GM21576 (cell line): ENCODE measurements around the gene ITGA2.

Experiments used
- ATAC-seq: cut with Tn5 transposase; IDR thresholded peaks from one replicate; pipeline ENCODE4 v1.9.1; 2021; ENCODE audit warnings: mild to moderate bottlenecking, moderate library complexity; ENCODE audit not compliant: unreplicated experiment

Gene ITGA2

DNA sequence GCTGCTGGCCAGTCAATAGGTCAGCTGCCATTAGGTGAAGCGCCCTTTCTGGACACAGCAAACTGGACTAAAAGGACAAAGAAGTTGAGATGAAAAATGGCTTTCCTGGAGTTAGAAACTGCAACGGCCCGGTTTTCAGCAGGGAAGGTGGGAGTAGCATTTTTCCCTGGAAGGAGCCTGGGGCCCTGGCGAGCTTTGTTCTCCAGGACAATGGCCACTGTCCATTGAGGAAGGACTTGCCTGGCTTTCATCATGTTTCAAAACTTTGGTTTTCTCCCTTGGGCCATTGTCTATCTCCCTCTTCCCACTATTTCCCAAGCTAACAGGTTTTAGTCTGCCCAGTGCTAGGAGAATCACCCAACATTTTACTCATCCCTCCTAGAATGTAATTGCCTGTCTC, 64.2 kb downstream of the ITGA2 start:
- ATAC-seq, result no peak

DNA sequence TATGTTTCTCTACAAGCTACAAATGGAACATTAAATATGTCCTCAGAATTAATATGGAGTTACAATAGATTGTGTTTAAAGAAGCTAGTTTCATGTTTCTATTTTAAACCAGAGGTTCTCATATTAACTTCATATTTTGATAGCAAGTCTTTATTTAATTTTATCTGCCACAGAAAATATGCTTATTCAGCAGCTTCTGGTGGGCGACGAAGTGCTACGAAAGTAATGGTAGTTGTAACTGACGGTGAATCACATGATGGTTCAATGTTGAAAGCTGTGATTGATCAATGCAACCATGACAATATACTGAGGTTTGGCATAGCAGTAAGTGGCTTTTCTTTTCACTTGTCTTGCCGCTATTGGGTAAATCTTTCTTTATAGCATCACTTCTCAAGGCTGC, 66.2 kb downstream of the ITGA2 start:
- no peak for ATAC-seq

DNA sequence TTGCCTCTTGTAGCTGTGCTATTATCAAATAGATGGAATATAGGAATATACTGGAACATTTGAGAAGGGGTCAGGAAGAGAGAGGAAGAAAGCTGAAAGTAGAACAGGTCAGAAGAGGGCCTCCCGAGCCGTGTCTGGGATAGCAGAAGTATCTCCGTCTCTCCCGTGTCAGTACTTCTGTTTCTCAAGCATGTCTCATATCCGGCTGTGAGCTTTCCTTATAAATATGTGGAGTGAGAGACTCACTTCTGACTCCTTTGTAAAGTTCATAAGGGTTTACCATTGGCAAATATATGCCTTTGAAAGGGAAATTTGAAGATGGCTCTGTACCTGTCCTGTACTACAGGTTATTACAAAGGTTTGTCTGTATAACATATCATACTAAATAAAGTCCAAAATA, 70.1 kb downstream of the ITGA2 start:
- no peak for ATAC-seq

DNA sequence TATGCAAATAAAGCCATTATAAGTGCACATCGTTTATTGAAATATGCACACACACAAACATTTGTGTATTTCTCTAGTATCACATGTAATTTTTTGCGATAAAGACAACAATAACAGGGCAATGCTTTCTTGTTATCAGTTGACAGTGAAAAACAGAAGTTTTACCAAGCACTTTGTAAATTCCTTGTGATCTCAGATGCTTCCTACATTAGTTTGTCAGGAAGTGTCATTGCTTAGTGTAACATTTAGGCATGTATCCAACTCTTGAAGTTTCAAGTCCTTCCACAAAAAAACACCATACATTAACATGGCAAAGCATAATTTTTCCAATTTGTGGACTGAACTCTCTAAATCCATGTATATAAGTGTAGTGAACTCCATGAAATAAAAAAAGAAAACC, 74.0 kb downstream of the ITGA2 start:
- ATAC-seq, result no peak

DNA sequence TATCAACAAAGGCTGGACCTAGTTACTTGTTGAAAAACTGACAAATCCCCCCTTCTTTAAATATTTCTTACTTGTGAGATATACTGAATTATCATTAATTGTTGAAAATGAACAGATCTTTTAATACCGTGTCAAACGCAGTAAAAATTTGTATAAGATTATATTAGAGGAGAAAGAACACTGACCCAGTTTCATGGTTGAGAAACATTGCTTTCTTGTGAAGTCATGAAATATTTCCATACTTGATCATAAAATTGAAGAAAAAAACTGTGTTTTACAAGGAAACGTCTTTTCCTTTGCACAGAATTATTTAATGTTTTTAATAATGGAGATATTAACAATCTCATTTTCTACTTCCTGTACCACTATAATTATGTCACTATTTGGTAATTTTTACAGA, 74.6 kb downstream of the ITGA2 start:
- no peak for ATAC-seq

DNA sequence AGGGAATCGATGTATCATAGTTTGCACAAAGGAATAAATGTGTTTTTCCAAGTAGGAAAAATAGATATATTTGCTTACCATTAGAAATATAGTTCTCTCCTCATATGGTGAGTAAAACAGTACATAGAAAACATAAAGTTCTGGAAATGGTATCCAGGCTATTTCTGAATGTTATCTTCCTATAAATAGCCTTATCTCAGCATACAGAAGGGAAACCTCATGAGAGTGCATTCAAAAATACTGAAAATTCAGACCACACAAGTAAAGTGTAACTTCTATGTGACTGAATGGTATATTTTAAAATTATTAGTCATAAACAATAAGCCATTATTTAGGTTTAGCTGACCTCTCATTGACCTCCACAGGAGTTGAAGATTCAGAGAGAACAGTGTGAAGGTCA, 76.9 kb downstream of the ITGA2 start:
- no peak for ATAC-seq

DNA sequence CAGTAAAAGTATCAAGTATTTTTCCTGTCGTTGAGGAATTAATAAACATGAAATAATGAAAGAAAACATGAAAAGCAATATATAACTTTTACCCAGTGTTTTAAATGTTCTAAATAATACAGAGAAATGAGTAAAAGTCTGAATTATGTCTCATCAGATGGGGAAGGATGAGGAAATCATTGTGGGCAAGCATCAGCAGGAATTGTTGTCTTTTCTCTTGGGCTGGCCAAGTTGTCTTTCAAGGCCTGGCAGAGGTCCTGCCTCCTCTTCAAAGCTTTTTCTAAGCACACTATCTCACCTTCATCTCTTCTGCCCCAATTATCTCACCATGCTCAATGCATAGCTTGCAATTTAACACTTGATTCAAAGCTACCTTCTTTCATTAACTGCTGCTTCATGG, 78.5 kb downstream of the ITGA2 start:
- no peak for ATAC-seq

DNA sequence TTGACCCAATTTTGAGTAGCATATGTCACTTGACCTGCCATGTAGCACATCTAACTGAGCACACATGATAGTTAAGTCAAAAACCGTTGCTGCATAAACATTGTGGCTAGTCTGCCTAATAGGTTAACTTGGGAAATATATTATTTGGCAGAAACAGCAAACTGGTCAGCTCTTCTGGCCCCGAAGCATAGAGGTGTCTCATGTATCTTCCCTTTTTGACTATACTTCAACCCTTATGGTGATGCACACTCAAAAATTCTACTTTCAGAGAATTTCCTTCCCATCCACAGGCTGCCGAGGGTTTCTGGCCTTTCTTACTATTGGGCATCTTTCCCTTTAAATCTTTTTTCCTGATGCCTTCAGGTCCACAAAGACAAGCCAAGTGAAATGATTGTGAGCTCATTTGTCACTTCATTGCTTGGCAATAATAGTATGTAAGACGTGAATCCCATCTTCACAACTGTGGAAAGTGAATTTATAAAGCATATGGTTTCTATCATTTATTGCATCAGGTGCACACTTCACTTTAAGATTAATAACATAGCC, 79.2 kb downstream of the ITGA2 start:
- ATAC-seq, result no peak

DNA sequence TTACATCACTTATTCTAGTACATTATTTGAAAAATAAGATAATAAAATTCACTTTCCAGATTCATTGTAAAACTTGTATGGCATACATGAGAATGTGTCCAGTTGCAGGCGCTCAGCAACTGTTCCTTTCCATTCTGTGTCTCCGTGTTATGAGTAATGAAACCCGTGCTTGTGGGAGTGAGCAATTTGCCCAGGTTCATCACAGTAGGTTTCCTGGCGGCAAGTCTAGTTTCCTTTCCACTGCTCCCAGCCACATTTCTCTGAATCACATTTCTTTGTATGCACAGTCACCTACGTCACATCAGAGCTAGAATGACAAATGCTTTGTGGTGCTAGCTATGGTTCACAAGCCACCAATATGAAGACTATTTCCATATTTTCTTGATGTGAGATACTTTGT, 80.5 kb downstream of the ITGA2 start:
- no peak for ATAC-seq

DNA sequence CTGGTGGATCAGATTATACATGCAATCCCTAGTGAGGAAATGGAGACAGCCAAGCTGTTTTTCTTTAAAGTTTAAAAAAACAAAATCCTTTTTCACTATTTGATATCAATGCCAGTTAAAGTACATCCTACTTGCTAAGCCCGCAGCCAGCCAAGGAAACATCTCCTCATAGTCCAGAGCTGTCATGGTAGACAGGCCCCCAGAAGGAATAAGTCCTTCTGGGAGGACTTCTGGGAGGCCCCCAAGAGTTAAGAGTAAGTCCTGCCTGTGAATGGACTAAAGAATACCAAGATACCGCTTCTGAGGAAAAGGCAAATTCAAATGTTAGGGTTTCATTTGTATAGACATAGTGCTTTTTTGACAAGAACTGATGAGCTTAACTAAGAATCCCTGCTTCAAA, 82.1 kb downstream of the ITGA2 start:
- no peak for ATAC-seq

DNA sequence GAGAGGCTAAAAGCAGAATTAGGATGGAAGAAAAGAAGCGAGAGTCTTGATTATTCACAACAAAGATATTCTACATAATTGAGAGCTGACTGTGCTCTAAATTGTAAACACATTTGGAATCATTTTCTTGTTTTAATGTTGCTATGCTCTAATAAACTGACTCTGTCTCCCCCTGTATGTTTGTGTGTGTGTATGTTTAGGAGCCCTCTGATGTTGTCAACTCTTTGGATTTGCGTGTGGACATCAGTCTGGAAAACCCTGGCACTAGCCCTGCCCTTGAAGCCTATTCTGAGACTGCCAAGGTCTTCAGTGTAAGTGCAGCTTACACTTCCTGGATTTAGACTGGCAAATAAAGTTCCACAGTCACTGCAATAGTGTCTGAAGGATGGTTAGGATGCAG, 82.6 kb downstream of the ITGA2 start:
- no peak for ATAC-seq

DNA sequence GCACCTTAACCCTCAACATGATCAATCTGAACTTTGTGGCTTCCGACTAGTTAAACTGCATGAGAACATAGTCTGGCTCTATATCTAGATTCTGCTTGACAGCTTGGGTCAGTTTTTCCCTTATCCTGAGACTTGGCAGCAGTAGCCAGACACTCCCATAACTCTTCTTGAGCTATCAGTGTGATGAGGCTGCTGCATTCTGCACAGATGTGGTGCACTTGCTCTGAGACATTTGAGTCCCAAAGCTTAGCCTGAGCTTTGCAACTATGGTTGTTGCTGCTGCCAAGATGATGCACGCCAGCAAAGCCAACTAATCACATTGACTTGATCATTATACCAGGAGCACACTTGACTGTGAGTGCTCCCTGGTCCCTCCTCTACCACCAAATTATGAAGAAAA, 84.2 kb downstream of the ITGA2 start:
- ATAC-seq, result no peak

DNA sequence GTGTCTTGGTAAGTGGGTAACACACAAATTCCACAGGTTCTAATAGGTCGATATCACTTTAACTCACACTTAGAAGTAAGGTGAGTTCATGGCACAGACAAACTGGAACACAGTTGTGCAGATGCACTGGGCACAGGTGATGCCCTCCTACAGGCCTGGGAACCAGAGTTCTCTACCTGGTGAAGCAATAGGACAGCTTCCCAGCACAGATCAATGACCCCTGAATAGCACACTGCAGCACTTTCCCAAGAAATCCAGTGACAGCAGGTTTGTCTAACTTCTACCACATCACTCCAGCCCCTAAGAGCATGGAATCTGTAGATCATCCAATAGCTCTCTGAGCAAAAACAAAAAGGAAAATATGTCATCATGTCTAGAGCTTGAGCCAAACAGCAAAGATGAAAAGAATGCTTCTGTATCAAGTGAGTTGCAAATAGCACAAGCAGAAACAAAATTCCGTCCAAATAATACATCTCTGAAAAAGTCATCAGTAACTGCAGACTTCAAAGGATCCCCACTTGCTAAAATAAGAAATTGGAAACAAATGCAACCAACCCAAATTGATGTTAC, 86.9 kb downstream of the ITGA2 start:
- no peak for ATAC-seq

DNA sequence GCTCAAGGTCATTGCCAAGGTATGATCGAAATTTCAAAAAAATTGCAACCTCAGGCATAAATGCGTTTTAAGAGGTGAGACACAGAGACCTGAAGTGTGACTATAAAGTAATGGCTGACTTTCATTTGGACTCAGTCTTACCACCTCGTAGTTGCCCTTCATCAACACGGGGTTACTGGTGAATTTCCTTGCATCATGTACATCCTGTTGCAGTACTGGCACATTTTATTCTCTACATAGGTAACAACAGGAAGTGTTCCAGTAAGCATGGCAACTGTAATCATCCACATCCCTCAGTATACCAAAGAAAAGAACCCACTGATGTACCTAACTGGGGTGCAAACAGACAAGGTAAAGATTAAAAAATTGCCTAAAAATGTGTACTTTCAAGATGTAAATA, 91.1 kb downstream of the ITGA2 start:
- no peak for ATAC-seq

DNA sequence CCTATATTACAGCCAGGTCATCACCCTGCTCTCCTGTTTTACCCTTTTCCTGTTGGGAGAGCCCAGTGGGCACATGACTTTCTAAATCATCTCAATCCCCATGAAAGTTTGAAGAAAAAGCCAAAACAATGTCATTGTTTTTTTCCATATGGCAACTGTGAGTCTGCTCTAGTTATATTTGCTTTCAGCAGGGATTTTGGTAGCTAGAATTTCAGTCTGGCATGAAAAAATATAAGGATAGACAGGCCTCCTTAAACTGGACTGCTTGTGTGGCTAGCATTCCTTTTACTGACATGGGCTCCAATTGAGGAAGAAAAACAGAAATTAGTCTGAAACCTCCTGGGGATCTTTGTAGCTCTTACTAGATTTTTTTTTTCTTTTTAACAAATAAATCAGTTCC, 94.8 kb downstream of the ITGA2 start:
- ATAC-seq, result no peak

DNA sequence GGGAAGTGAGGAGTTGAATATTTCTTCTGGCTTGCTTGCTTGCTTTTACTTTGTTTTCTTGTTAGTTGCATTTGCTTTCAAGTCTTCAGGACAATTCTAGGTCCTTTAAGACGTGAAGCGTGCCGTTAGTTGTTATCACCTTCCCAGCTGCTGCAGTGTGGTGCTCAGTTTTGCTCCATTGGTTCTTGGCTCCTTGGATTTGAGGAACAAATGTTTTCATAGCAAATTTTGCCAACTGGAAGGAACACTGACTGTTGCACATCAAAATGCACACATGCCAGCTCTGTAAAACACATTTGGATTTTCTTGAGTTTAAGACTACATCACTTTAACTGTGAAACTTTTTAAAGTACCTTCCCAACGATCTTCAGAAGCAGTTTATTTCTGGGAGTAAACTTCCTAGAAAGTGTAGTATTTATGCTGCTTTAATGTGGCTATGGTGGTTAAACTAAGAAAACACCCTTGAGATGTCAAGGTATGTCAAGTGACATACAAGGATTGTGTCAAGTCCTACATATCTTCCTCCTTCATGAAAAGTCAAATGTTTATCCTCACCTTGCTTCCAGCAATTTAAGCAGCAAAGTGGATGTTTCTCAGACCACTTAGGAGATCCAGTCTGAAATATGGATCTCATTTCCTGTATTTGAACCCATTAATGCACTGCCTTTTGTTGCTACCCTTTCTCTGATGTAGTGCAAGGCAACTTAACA, 95.5 kb downstream of the ITGA2 start:
- no peak for ATAC-seq

DNA sequence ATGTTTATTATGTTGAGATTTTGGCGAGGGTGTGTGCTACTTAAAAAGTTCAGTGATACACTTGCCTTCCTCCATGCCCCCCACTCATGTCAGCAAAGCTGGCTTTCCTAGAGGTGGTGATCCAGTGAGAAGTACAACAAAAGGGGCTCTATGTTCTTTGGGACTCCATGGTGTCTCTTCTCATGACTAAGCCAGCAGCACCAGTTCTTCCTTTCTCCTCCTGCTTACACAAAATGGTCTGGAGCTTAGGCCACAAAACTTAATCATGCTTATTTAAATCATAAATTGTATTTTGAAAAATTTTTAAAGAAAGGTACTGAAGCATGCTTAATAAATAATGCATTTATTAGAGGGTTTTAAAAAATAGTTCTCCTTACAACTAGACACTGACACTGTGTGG, 98.0 kb downstream of the ITGA2 start:
- no peak for ATAC-seq

DNA sequence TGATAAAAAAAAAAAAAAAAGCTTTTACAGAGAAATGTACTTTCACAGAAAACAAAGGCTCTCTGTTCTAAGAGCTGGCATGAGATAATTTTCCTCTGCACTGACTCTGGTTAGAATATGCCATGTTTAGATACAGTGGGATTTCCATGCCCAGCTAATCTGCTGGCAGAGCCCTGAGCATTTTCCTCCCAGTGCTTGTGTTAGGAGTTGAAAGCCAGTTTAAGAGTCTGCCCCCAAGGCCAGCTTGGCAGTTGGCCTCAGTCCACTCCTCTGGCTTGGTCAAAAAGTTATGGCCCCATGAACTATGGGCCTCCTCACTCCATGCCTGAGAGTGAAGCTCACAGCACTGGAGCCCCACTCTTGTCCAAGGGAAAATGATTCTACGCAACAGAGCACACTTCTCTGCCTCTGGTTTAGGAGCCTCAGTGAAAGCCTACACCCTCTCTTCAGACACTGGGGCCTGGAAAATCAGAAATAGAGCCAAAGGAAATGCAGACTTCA, 98.5 kb downstream of the ITGA2 start:
- no peak for ATAC-seq

DNA sequence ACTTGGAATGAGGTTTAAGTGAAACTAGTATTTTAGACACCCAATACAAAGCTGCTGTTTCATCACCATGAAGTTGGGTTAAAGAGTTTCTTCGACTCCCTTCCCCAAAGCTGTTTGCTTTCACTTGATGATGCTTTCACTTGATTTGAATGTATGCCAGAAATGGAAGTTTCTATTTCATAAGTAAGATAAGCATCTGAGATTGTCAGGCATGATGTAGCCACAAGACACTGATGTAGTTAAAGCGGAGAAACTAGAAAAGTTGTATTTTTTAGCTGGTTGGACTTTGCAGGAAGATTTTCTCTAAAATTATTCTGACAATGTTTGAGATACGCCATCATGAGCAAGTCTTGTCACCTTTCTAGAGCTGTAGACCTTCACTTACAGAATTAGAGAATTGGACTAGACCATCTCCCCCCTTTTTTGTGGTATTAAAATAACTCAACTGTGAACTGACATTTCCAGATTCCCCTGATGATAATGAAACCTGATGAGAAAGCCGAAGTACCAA, 100.4 kb downstream of the ITGA2 start:
- ATAC-seq, result peak; percentile 89

DNA sequence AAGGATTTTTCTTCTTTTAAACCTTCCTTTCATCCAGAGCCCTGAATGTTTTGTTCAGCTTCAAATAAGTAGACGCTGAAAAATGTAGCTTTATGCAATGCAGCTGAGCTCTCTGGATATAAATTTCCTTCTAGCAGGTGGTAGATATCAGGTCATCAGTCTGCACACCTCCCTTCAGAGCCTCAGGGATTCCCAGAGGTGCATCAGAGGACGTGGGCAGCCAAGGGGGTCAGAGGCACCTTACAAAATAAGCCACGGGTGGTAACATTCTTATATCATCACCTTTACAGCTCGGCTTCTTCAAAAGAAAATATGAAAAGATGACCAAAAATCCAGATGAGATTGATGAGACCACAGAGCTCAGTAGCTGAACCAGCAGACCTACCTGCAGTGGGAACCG, 101.1 kb downstream of the ITGA2 start:
- ATAC-seq, result no peak

DNA sequence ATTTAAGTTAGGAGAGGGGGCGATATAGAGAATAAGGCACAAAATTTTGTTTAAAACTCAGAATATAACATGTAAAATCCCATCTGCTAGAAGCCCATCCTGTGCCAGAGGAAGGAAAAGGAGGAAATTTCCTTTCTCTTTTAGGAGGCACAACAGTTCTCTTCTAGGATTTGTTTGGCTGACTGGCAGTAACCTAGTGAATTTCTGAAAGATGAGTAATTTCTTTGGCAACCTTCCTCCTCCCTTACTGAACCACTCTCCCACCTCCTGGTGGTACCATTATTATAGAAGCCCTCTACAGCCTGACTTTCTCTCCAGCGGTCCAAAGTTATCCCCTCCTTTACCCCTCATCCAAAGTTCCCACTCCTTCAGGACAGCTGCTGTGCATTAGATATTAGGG, 102.1 kb downstream of the ITGA2 start:
- no peak for ATAC-seq

DNA sequence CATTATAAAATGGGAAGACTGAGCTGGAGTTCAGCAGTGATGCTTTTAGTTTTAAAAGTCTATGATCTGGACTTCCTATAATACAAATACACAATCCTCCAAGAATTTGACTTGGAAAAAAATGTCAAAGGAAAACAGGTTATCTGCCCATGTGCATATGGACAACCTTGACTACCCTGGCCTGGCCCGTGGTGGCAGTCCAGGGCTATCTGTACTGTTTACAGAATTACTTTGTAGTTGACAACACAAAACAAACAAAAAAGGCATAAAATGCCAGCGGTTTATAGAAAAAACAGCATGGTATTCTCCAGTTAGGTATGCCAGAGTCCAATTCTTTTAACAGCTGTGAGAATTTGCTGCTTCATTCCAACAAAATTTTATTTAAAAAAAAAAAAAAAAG, 103.1 kb downstream of the ITGA2 start:
- ATAC-seq, result no peak
